Measurements from ENCODE around the gene PPP1R26. TPM values are rescaled to one million over a fixed set of nuclear protein-coding genes. Genes with fewer than 3 reads are reported as not detected.

PPP1R26 gene
- total and polyA plus RNA-seq, 3 experiments from 2014 or later: 0.47 to 0.84 (median 0.59) TPM

- peak overlapping the region; percentile 4 for H3K27ac ChIP-seq (ENCODE audit: low read depth, low read length)
- POLR2A ChIA-PET: no interaction called here
- H3K9me3 ChIP-seq (ENCODE audit: low read length): no peaks in the 10 kb centered on the region
- H3K4me1 Mint-ChIP-seq: peaks cover 6 to 13% (median 9%) of the 10 kb centered on the region in 3 donors
- DNase-seq: no peak
- H3K36me3 ChIP-seq (ENCODE audit: insufficient read depth, low read length): no peaks in the 10 kb centered on the region
- H3K27me3 Mint-ChIP-seq: peaks cover 23 to 52% of the 10 kb centered on the region in 2 donors
- CTCF ChIA-PET: no interaction called here
- H3K36me3 Mint-ChIP-seq: no peaks in the 10 kb centered on the region
- H3K4me3 Mint-ChIP-seq: no peak overlapping the region
- no peaks in the 10 kb centered on the region for H3K4me1 ChIP-seq (ENCODE audit: insufficient read depth, low read length)
- H3K27me3 ChIP-seq (ENCODE audit: insufficient read depth, low read length, poor library complexity, severe bottlenecking): no peaks in the 10 kb centered on the region
- H3K4me3 ChIP-seq (ENCODE audit: low read length): no peak overlapping the region
- H3K27ac Mint-ChIP-seq: peak overlapping the region in 1 of 8 donors; percentile 68
- H3K9me3 Mint-ChIP-seq: no peaks in the 10 kb centered on the region
Observed at GRCh38 chr9:135471791-135472640, 7.6 kb upstream of the PPP1R26 start.

- POLR2A ChIA-PET: no interaction called here
- H3K4me1 Mint-ChIP-seq: peaks cover 7 to 14% (median 12%) of the 10 kb centered on the region in 3 donors
Observed at GRCh38 chr9:135473972-135474543, 5.5 kb upstream of the PPP1R26 start.

DNA sequence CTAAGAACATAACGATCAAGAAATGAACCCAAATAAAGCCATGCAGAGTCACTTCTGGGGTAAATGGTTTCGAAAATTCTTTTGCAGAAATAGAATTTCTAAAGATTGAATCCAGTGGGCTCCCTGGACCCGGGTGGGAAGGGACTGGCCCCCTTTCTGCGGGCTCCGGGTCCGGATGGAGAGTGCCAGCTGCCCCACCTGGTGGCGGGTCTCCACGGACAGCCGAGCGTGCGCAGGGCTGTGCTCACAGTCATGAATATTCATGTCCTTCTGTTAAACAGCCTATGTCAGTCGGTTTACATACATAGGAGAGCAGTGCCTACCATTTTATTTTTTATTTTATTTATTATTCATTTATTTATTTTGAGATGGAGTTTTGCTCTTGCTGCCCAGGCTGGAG is 4.7 kb upstream of the PPP1R26 start:
- Histone ChIP-seq H3K36me3 (ENCODE audit: insufficient read depth, low read length) (no peaks in the 10 kb centered on the region), H3K4me3 (ENCODE audit: low read length) (no peak overlapping the region), H3K27me3 (ENCODE audit: insufficient read depth, low read length, poor library complexity, severe bottlenecking) (peaks cover 7% of the 10 kb centered on the region), H3K27ac (ENCODE audit: low read depth, low read length) (no peak overlapping the region), H3K9me3 (ENCODE audit: low read length) (no peaks in the 10 kb centered on the region), H3K4me1 (ENCODE audit: insufficient read depth, low read length) (no peaks in the 10 kb centered on the region)
- Mint-ChIP-seq H3K36me3 (peaks cover 0 to 2% (median 0%) of the 10 kb centered on the region in 3 donors), H3K9me3 (no peaks in the 10 kb centered on the region), H3K4me3 (no peak overlapping the region), H3K4me1 (peaks cover 5 to 12% (median 9%) of the 10 kb centered on the region in 3 donors), H3K27me3 (peaks cover 34 to 50% of the 10 kb centered on the region in 2 donors), H3K27ac (no peak overlapping the region)
- DNase-seq: no peak
- CTCF ChIA-PET: no interaction called here
- POLR2A ChIA-PET: no interaction called here

More at GRCh38 chr9:135473972-135474543, 5.5 kb upstream of the PPP1R26 start:
- Mint-ChIP-seq H3K4me3 (no peak overlapping the region), H3K36me3 (peaks cover 0 to 2% (median 0%) of the 10 kb centered on the region in 3 donors), H3K27me3 (peaks cover 37 to 55% of the 10 kb centered on the region in 2 donors), H3K9me3 (no peaks in the 10 kb centered on the region), H3K27ac (no peak overlapping the region)
- CTCF ChIA-PET: no interaction called here
- Histone ChIP-seq H3K27me3 (ENCODE audit: insufficient read depth, low read length, poor library complexity, severe bottlenecking) (peaks cover 7% of the 10 kb centered on the region), H3K36me3 (ENCODE audit: insufficient read depth, low read length) (no peaks in the 10 kb centered on the region), H3K9me3 (ENCODE audit: low read length) (no peaks in the 10 kb centered on the region), H3K4me1 (ENCODE audit: insufficient read depth, low read length) (no peaks in the 10 kb centered on the region), H3K4me3 (ENCODE audit: low read length) (no peak overlapping the region), H3K27ac (ENCODE audit: low read depth, low read length) (no peak overlapping the region)
- no peak for DNase-seq

DNA sequence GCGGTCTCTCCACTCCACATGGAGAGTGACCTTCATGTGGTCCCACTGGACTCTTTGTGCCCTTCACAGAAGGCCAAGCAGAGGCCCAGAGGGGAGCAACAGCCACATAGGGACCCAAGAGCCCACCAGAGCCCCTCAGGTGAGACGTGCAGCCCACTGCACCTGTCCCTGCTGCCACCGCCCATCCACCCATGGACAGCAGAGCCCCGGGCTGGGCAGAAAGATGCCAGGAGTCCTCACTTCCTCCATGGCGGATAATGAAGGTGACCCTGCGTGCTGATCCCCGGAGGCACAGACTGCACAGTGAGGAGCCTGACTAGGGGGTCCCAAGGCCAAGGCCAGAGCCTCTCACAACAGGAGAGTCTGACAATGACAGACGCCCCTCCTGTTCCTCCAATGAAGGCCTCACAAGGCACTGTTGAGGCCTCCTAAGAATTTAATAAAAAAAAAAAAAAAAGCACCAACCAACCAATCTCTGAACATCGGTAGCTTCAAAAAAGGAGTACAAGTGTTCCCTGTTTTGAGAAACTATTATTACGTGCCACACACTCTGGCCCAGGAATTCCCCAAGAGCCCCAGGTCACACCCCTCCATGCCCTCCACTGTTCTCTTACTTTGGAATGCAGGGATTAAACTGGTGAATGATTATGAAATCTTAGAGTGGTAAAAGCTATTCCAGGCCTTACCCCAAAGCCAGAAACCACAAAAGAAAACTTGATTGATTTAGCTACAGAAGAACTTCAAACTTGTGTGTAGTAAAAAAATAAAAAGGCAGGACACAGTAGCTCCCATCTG is 2.8 kb upstream of the PPP1R26 start:
- no peaks in the 10 kb centered on the region for H3K9me3 ChIP-seq (ENCODE audit: low read length)
- no peak overlapping the region for H3K4me3 ChIP-seq (ENCODE audit: low read length)
- DNase-seq: no peak
- Mint-ChIP-seq H3K4me1 (peaks cover 5 to 18% (median 9%) of the 10 kb centered on the region in 3 donors), H3K27ac (peak overlapping the region in 1 of 8 donors; percentile 57), H3K36me3 (peaks cover 0 to 2% (median 0%) of the 10 kb centered on the region in 3 donors), H3K9me3 (no peaks in the 10 kb centered on the region), H3K4me3 (peak overlapping the region in 2 of 7 donors; percentile 27 to 63), H3K27me3 (peaks cover 40 to 43% of the 10 kb centered on the region in 2 donors)
- H3K4me1 ChIP-seq (ENCODE audit: insufficient read depth, low read length): peaks cover 9% of the 10 kb centered on the region
- H3K27me3 ChIP-seq (ENCODE audit: insufficient read depth, low read length, poor library complexity, severe bottlenecking): peaks cover 16% of the 10 kb centered on the region
- no peaks in the 10 kb centered on the region for H3K36me3 ChIP-seq (ENCODE audit: insufficient read depth, low read length)
- H3K27ac ChIP-seq (ENCODE audit: low read depth, low read length): no peak overlapping the region
- POLR2A ChIA-PET: no interaction called here
- CTCF ChIA-PET: no interaction called here

DNA sequence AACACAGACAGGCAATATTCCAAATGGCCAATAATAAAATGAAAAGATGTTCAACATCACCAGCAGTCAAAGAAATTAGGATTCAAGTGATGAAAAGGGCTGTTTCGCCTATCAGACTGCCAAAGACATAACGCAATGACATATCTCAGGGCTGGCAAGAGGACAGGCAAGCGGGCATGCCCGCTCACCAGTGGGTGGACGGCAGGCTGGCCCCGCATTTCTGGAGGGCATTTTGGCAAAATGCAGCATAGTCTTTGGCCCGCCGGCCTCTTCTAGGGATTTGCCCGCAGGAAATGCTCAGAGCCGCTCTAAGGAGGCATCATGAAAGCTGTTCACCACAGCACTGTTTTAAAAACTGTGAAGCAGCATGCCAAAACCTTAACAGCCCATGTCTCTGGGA is 1.4 kb upstream of the PPP1R26 start:
- H3K9me3 Mint-ChIP-seq: no peaks in the 10 kb centered on the region
- H3K4me1 ChIP-seq (ENCODE audit: insufficient read depth, low read length): peaks cover 13% of the 10 kb centered on the region
- peaks cover 5 to 24% (median 9%) of the 10 kb centered on the region in 3 donors for H3K4me1 Mint-ChIP-seq
- H3K4me3 Mint-ChIP-seq: peak overlapping the region; percentile 77 to 90 (median 86)
- H3K27me3 ChIP-seq (ENCODE audit: insufficient read depth, low read length, poor library complexity, severe bottlenecking): peaks cover 20% of the 10 kb centered on the region
- no peak overlapping the region for H3K4me3 ChIP-seq (ENCODE audit: low read length)
- peak overlapping the region in 2 of 8 donors; percentile 11 to 29 for H3K27ac Mint-ChIP-seq
- H3K36me3 ChIP-seq (ENCODE audit: insufficient read depth, low read length): no peaks in the 10 kb centered on the region
- POLR2A ChIA-PET: no interaction called here
- DNase-seq: peak in 1 of 5 donors; percentile 9
- H3K9me3 ChIP-seq (ENCODE audit: low read length): no peaks in the 10 kb centered on the region
- peaks cover 46 to 52% of the 10 kb centered on the region in 2 donors for H3K27me3 Mint-ChIP-seq
- H3K36me3 Mint-ChIP-seq: peaks cover 0 to 2% (median 0%) of the 10 kb centered on the region in 3 donors
- CTCF ChIA-PET: no interaction called here
- H3K27ac ChIP-seq (ENCODE audit: low read depth, low read length): no peak overlapping the region

DNA sequence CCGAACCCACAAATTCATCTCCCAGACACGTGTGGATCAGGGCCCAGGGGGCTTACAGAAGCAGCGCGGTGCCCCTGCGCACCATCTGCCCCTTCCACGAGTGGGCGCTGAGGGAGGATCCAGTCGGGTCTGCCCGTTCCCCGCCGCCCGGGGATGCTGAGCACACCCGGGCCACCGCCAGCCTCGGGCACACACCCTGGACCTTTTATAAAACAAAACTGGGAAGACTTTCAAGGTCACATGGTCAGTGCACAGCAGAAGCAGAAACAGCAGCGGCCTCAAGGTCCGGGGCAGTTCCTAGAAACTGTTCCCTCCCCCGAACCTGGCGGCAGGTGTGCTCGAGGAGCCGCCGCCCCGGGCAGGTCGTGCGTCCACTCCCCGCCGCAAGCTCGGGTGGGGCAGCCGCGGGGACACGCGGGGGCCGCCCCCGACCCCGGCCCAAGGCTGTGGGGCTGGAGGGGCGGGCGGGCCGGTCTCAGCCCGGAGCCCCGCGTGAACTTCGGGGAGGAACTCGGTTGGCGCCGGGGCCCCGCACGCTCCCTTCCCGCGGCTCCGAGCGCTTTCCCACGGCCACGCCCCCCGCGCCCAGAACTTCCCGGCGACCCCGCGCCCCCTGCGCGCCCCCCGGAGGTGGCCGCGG is 633 bp upstream of the PPP1R26 start:
- no peak overlapping the region for H3K4me3 ChIP-seq (ENCODE audit: low read length)
- peaks cover 13% of the 10 kb centered on the region for H3K4me1 ChIP-seq (ENCODE audit: insufficient read depth, low read length)
- H3K4me3 Mint-ChIP-seq: peak overlapping the region; percentile 77 to 90 (median 86)
- H3K27ac ChIP-seq (ENCODE audit: low read depth, low read length): no peak overlapping the region
- H3K4me1 Mint-ChIP-seq: peaks cover 5 to 24% (median 9%) of the 10 kb centered on the region in 3 donors
- DNase-seq: peak in 2 of 5 donors; percentile 8 to 46
- H3K9me3 Mint-ChIP-seq: no peaks in the 10 kb centered on the region
- ChIA-PET CTCF (no interaction called here), POLR2A (no interaction called here)
- H3K27ac Mint-ChIP-seq: peak overlapping the region in 3 of 8 donors; percentile 10 to 83 (median 68)
- H3K9me3 ChIP-seq (ENCODE audit: low read length): no peaks in the 10 kb centered on the region
- peaks cover 0 to 2% (median 0%) of the 10 kb centered on the region in 3 donors for H3K36me3 Mint-ChIP-seq
- H3K27me3 ChIP-seq (ENCODE audit: insufficient read depth, low read length, poor library complexity, severe bottlenecking): peaks cover 20% of the 10 kb centered on the region
- H3K36me3 ChIP-seq (ENCODE audit: insufficient read depth, low read length): no peaks in the 10 kb centered on the region
- peaks cover 46 to 54% of the 10 kb centered on the region in 2 donors for H3K27me3 Mint-ChIP-seq

- CTCF ChIA-PET: interaction anchor here (1.2 to 1.6 kb wide), 2 partner anchors 15 to 20 kb away, joined by 4 read pairs; partner anchors contain the start of gene MRPS2
- Histone ChIP-seq H3K27me3 (ENCODE audit: insufficient read depth, low read length, poor library complexity, severe bottlenecking) (peaks cover 20% of the 10 kb centered on the region), H3K9me3 (ENCODE audit: low read length) (no peaks in the 10 kb centered on the region), H3K4me1 (ENCODE audit: insufficient read depth, low read length) (peaks cover 13% of the 10 kb centered on the region), H3K36me3 (ENCODE audit: insufficient read depth, low read length) (no peaks in the 10 kb centered on the region), H3K27ac (ENCODE audit: low read depth, low read length) (peak overlapping the region; percentile 47), H3K4me3 (ENCODE audit: low read length) (peak overlapping the region; percentile 37)
- Mint-ChIP-seq H3K36me3 (peaks cover 0 to 2% (median 0%) of the 10 kb centered on the region in 3 donors), H3K27me3 (peaks cover 48 to 53% of the 10 kb centered on the region in 2 donors), H3K4me1 (peaks cover 5 to 24% (median 9%) of the 10 kb centered on the region in 3 donors), H3K4me3 (peak overlapping the region; percentile 7 to 75 (median 54)), H3K9me3 (peaks cover 0 to 1% (median 0%) of the 10 kb centered on the region in 5 donors), H3K27ac (no peak overlapping the region)
- DNase-seq: peak in 1 of 5 donors; percentile 49
- POLR2A ChIA-PET: no interaction called here
Observed at GRCh38 chr9:135480071-135480939, 723 bp downstream of the PPP1R26 start.
